ENCODE measurements around the gene MARCHF10.

GRCh38 chr17:62712171-62712581 is 95.9 kb downstream of the MARCHF10 start:
- no peak for TF ChIP-seq CTCF (IDR thresholded peaks at IDR 0.05; ENCODE audit: low read depth, low read length)
- TF ChIP-seq MYC (IDR thresholded peaks at IDR 0.05; ENCODE audit: low read depth, low read length) = no peak

Data from NB4 (cell line).